Measurements from ENCODE around the gene FNDC7.

Gene FNDC7

DNA sequence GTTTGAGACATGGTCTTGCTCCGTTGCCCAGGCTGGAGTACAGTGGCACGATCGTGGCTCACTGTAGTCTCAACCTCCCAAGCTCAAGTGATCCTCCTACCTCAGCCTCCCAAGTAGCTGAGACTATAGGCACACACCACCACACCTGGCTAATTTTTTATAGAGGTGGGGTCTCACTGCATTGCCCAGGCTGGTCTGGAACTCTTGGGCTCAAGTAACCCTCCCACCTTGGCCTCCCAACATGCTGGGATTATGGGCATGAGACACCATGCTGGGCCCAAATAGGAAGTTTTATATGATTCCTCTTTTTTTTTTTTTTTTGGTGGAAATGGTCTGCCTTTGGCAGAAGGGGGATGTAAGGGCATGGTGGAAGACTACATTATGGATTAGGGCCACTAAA lies 6.1 kb upstream of the FNDC7 start:
- H3K4me1 ChIP-seq (ENCODE audit: control insufficient read depth, insufficient read depth, low read length), result no peaks in the 10 kb centered on the region
- CTCF ChIA-PET, result interaction anchor here (0.7 to 1.0 kb wide), 2 partner anchors 12 to 22 kb away, joined by 3 read pairs; no protein-coding TSS in a partner anchor
- no peak overlapping the region for H3K4me3 ChIP-seq (ENCODE audit: low read depth, low read length)
- POLR2A ChIA-PET, result no interaction called here
- H3K9me3 ChIP-seq (ENCODE audit: control insufficient read depth, insufficient read depth, low read depth, low read length), result no peaks in the 10 kb centered on the region
- H3K27ac ChIP-seq (ENCODE audit: extremely low read depth, low read depth, low read length), result no peak overlapping the region
- peaks cover 6 to 7% of the 10 kb centered on the region in 2 experiments for H3K36me3 ChIP-seq (ENCODE audit: control insufficient read depth in 2 of 2, insufficient read depth in 1 of 2, low read length in 2 of 2)
- TF ChIP-seq ZNF121 (tag by site-specific recombination; IDR thresholded peaks at IDR 0.05) (peak; percentile 72), ZNF544 (tag by site-specific recombination; IDR thresholded peaks at IDR 0.05) (no peak)

DNA sequence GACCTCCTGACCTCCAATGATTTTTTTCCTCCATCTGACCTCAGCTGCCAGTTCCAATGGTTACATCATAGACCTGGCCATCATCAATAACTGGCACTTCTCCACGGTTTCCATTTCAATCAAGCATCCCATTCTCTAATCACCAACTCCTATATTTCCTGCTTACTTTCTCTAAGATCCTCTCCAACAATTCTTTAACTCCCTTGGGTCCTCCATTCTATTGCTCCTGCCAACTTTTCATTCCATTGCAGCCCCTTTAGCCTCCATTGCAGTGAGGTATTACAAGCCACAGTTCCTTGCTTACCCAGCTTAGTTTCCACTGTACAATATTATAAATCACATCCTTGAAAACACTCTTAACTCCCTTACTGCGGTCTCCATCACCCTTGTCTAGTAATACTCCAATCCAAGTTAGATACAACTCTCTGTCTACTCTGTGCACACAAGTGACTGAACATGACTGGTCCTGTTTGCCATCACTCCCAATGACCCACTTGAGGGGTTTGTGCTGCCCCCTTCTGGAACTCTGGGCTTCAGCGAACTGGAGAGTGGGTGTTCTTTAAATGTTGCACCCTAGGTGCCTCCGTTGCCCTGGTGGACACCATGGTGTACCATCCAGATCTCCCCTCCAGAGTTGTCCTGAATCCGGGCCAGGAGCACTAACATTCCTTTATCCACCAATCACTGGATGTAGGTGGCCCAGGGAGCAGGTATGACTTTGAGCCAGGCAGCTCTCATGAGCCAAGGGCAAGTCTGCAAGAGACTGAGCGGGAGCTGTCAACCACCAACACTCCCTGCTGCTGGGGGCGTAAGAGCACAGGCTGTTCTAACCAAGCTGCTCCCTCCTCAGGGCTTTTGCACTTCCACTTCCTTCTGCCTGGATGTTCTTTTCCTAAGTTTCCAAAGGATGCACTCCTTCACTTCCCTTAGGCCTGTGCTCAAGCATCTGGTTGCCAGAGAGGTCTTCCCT lies 3.7 kb upstream of the FNDC7 start:
- no peak overlapping the region for H3K4me3 ChIP-seq (ENCODE audit: low read depth, low read length)
- ChIA-PET POLR2A (interaction anchor here (0.6 kb wide), 1 partner anchor 22 kb away, joined by 3 read pairs; no protein-coding TSS in a partner anchor), CTCF (interaction anchor here (0.6 to 1.3 kb wide), 8 partner anchors 11 to 540 kb away, joined by 3 to 4 read pairs (median 3); no protein-coding TSS in a partner anchor)
- no peaks in the 10 kb centered on the region for H3K4me1 ChIP-seq (ENCODE audit: control insufficient read depth, insufficient read depth, low read length)
- H3K27ac ChIP-seq (ENCODE audit: extremely low read depth, low read depth, low read length), result no peak overlapping the region
- H3K9me3 ChIP-seq (ENCODE audit: control insufficient read depth, insufficient read depth, low read depth, low read length), result no peaks in the 10 kb centered on the region
- TF ChIP-seq ZNF654 (tag by site-specific recombination; IDR thresholded peaks at IDR 0.05; ENCODE audit: low read depth) (0 out of 2 replicates have a peak, but pooled peaks have one; percentile 9), ZNF792 (tag by site-specific recombination; IDR thresholded peaks at IDR 0.05) (no peak), ZNF341 (tag by site-specific recombination; IDR thresholded peaks at IDR 0.05; ENCODE audit: low read depth) (peak; percentile 43; the same call in 1 of the 2 replicates)
- TF ChIP-seq, protein P1, sequence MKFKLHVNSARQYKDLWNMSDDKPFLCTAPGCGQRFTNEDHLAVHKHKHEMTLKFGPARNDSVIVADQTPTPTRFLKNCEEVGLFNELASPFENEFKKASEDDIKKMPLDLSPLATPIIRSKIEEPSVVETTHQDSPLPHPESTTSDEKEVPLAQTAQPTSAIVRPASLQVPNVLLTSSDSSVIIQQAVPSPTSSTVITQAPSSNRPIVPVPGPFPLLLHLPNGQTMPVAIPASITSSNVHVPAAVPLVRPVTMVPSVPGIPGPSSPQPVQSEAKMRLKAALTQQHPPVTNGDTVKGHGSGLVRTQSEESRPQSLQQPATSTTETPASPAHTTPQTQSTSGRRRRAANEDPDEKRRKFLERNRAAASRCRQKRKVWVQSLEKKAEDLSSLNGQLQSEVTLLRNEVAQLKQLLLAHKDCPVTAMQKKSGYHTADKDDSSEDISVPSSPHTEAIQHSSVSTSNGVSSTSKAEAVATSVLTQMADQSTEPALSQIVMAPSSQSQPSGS (tag by site-specific recombination; IDR thresholded peaks at IDR 0.05; ENCODE audit: low read depth), result 0 out of 2 replicates have a peak, but pooled peaks have one; percentile 15
- H3K36me3 ChIP-seq (ENCODE audit: control insufficient read depth in 2 of 2, insufficient read depth in 1 of 2, low read length in 2 of 2), result no peaks in the 10 kb centered on the region

DNA sequence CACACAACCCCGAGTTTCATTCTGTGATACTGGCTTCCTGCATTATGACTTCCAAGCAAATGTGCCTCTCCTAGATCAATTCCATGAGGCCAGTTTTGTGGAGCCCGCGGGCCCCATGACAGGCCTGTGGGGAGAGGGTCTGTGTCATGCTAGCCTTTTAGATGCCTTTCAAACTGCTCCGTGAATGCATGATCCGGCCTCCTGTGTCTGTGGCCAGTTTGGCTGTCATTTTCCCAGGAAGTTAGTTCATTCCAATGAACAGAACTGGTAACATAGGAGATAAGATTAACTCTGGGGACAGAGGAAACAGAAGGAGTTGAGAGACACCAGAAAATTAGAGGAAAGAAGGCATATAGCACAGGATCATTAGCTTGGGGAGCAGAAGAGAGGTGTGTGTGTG lies 3.2 kb downstream of the FNDC7 start:
- H3K27ac ChIP-seq (ENCODE audit: extremely low read depth, low read depth, low read length), result no peak overlapping the region
- no peaks in the 10 kb centered on the region for H3K4me1 ChIP-seq (ENCODE audit: control insufficient read depth, insufficient read depth, low read length)
- no peak overlapping the region for H3K4me3 ChIP-seq (ENCODE audit: low read depth, low read length)
- H3K36me3 ChIP-seq (ENCODE audit: control insufficient read depth in 2 of 2, insufficient read depth in 1 of 2, low read length in 2 of 2), result no peaks in the 10 kb centered on the region
- POLR2A ChIA-PET, result no interaction called here
- CTCF ChIA-PET, result interaction anchor here (0.6 kb wide), 1 partner anchor 14 kb away, joined by 3 read pairs; no protein-coding TSS in a partner anchor
- H3K9me3 ChIP-seq (ENCODE audit: control insufficient read depth, insufficient read depth, low read depth, low read length), result no peaks in the 10 kb centered on the region
- TF ChIP-seq EGR2 (tag by site-specific recombination; IDR thresholded peaks at IDR 0.05; ENCODE audit: low read depth) (no peak), ZNF16 (tag by site-specific recombination; IDR thresholded peaks at IDR 0.05; ENCODE audit: low read depth) (no peak), ZNF843 (tag by site-specific recombination; IDR thresholded peaks at IDR 0.05) (no peak), ZNF184 (tag by site-specific recombination; IDR thresholded peaks at IDR 0.05) (no peak), ZNF624 (tag by site-specific recombination; IDR thresholded peaks at IDR 0.05) (no peak), ZNF175 (tag by site-specific recombination; IDR thresholded peaks at IDR 0.05) (no peak), ZNF660 (tag by site-specific recombination; IDR thresholded peaks at IDR 0.05) (no peak), ZNF654 (tag by site-specific recombination; IDR thresholded peaks at IDR 0.05; ENCODE audit: low read depth) (no peak), ZNF514 (tag by site-specific recombination; IDR thresholded peaks at IDR 0.05) (no peak), ZNF311 (tag by site-specific recombination; IDR thresholded peaks at IDR 0.05; ENCODE audit: borderline replicate concordance) (no peak), ZNF112 (tag by site-specific recombination; IDR thresholded peaks at IDR 0.05) (no peak), ZNF555 (tag by site-specific recombination; conservative IDR thresholded peaks at IDR 0.05) (no peak), ZIC2 (tag by site-specific recombination; IDR thresholded peaks at IDR 0.05) (no peak), ZFP37 (tag by site-specific recombination; IDR thresholded peaks at IDR 0.05) (no peak)
- TF ChIP-seq, protein P2, sequence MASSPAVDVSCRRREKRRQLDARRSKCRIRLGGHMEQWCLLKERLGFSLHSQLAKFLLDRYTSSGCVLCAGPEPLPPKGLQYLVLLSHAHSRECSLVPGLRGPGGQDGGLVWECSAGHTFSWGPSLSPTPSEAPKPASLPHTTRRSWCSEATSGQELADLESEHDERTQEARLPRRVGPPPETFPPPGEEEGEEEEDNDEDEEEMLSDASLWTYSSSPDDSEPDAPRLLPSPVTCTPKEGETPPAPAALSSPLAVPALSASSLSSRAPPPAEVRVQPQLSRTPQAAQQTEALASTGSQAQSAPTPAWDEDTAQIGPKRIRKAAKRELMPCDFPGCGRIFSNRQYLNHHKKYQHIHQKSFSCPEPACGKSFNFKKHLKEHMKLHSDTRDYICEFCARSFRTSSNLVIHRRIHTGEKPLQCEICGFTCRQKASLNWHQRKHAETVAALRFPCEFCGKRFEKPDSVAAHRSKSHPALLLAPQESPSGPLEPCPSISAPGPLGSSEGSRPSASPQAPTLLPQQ (tag by site-specific recombination; IDR thresholded peaks at IDR 0.05), result no peak
- TF ChIP-seq, protein P3, sequence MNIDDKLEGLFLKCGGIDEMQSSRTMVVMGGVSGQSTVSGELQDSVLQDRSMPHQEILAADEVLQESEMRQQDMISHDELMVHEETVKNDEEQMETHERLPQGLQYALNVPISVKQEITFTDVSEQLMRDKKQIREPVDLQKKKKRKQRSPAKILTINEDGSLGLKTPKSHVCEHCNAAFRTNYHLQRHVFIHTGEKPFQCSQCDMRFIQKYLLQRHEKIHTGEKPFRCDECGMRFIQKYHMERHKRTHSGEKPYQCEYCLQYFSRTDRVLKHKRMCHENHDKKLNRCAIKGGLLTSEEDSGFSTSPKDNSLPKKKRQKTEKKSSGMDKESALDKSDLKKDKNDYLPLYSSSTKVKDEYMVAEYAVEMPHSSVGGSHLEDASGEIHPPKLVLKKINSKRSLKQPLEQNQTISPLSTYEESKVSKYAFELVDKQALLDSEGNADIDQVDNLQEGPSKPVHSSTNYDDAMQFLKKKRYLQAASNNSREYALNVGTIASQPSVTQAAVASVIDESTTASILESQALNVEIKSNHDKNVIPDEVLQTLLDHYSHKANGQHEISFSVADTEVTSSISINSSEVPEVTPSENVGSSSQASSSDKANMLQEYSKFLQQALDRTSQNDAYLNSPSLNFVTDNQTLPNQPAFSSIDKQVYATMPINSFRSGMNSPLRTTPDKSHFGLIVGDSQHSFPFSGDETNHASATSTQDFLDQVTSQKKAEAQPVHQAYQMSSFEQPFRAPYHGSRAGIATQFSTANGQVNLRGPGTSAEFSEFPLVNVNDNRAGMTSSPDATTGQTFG (tag by site-specific recombination; IDR thresholded peaks at IDR 0.05; ENCODE audit: borderline replicate concordance), result no peak
- TF ChIP-seq, protein P4, sequence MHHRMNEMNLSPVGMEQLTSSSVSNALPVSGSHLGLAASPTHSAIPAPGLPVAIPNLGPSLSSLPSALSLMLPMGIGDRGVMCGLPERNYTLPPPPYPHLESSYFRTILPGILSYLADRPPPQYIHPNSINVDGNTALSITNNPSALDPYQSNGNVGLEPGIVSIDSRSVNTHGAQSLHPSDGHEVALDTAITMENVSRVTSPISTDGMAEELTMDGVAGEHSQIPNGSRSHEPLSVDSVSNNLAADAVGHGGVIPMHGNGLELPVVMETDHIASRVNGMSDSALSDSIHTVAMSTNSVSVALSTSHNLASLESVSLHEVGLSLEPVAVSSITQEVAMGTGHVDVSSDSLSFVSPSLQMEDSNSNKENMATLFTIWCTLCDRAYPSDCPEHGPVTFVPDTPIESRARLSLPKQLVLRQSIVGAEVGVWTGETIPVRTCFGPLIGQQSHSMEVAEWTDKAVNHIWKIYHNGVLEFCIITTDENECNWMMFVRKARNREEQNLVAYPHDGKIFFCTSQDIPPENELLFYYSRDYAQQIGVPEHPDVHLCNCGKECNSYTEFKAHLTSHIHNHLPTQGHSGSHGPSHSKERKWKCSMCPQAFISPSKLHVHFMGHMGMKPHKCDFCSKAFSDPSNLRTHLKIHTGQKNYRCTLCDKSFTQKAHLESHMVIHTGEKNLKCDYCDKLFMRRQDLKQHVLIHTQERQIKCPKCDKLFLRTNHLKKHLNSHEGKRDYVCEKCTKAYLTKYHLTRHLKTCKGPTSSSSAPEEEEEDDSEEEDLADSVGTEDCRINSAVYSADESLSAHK (tag by site-specific recombination; IDR thresholded peaks at IDR 0.05), result no peak

Data from HEK293 (cell line).